ENCODE measurements around the gene ABCB4. TPM values are rescaled to one million over a fixed set of nuclear protein-coding genes. Genes with fewer than 3 reads are reported as not detected.

The ABCB4 gene
- total RNA-seq, 1 donor from 2014 or later = 2.3 TPM

DNA sequence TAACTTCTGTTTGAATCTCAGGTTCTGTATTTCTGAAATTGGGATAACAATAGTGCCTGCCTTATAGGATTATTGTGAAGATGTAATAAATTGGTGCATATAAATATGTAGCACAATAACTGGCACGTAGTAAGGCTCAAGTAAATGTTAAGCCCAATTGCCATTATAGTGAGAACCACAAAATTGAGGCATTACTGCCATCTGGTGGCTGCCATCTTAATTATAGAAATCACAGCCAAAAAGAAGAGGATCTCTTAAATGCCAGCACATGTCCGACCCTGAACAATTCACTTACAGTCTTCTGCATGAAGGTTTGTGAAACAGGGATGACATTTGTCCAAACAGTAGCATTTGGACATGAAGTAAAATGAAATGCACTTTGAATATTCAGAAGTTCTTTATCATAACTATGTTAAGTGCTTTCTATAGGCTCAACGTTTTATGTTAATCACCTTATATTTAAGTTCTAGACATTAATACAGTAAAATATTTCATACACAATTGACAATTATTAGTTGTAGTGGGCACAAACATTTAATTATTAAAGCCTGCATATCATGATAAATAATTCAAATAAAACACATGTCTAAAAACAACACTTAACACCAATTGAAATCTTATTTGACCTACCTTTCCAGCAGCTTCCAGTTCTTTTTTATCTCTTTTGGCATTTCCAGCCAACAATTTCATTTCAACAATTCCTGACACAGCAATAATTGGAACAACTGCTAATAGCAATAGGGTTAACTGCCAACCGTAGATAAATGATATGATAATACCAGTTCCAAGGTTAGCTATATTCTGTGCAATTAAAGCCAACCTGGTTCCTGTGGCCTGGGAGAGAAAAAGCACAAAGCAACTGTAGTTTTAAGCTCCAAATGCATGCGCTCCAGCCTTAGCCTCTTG is 58.5 kb downstream of the ABCB4 start:
- Mint-ChIP-seq H3K36me3 (no peaks in the 10 kb centered on the region), H3K27me3 (ENCODE audit: low read depth) (no peaks in the 10 kb centered on the region), H3K27ac (no peak overlapping the region), H3K4me1 (peaks cover 7% of the 10 kb centered on the region), H3K4me3 (no peak overlapping the region), H3K9me3 (no peaks in the 10 kb centered on the region)
- peak; percentile 25 to 65 for DNase-seq (ENCODE audit: low spot score in 2 of 2, unreplicated experiment in 2 of 2)
- TF ChIP-seq, protein P1, sequence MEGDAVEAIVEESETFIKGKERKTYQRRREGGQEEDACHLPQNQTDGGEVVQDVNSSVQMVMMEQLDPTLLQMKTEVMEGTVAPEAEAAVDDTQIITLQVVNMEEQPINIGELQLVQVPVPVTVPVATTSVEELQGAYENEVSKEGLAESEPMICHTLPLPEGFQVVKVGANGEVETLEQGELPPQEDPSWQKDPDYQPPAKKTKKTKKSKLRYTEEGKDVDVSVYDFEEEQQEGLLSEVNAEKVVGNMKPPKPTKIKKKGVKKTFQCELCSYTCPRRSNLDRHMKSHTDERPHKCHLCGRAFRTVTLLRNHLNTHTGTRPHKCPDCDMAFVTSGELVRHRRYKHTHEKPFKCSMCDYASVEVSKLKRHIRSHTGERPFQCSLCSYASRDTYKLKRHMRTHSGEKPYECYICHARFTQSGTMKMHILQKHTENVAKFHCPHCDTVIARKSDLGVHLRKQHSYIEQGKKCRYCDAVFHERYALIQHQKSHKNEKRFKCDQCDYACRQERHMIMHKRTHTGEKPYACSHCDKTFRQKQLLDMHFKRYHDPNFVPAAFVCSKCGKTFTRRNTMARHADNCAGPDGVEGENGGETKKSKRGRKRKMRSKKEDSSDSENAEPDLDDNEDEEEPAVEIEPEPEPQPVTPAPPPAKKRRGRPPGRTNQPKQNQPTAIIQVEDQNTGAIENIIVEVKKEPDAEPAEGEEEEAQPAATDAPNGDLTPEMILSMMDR (IDR thresholded peaks at IDR 0.05; ENCODE audit: unreplicated experiment) = peak; percentile 72

DNA sequence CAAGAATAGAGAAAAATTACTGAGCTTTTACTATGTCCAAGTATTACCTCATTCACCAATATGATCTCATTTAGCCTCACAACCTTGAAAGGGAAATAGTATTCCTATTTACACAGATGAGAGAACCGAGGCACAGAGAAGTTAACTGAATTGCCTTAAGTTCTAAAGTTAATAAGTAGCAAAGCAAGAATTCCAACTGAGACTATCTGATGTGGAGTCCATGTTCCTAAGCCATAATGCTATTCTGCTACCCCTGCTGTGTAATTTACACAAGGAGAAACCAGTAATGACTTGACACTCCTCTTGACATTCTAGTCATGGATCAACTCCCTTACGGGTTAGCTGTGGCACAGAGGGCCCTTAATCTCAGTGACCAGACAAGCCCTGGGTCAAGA is 60.7 kb downstream of the ABCB4 start:
- Mint-ChIP-seq H3K36me3 (no peaks in the 10 kb centered on the region), H3K4me3 (no peak overlapping the region), H3K27me3 (ENCODE audit: low read depth) (no peaks in the 10 kb centered on the region), H3K4me1 (peaks cover 7% of the 10 kb centered on the region), H3K9me3 (no peaks in the 10 kb centered on the region), H3K27ac (no peak overlapping the region)
- TF ChIP-seq, protein P1 (IDR thresholded peaks at IDR 0.05; ENCODE audit: unreplicated experiment) = no peak
- DNase-seq (ENCODE audit: low spot score in 2 of 2, unreplicated experiment in 2 of 2) = no peak

DNA sequence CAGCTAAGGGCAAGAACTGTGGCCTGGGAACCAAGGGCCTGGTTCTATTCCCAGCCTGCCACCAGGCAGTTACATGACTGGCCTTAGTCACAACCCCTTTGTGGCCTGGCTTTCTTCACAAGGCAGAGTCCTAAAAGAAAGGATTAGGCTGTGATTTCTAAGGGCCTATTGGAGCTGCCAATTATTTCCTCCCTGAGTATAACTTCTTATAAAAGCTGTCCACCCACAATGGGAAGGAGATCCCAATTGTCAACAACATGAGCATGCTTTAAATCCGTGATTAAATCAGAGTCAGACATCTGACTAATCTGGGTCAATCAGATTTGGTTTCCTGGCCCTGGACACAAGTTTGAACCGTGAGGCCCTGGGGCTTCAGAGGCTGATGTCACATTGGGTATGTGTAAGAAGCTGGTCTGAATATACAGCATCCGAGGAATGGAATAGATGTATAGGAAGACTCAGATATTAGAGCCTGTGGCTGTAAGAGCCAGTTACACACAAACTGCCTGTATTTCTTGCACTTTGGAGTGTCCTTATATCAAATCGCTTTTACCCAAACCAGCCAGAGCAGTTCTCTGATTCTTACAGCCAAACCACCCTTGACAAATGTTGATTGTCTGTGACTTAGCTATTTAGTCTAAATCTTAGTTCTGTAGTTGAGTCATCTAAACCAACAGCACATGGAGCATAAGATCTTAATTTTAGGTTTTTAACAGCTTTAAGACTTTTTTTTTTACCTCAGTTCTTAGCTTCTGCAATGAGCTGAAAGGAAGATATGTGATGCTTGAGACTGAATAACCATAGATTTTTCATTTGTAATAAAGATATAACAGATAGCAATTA is 61.3 kb downstream of the ABCB4 start:
- Mint-ChIP-seq H3K27ac (peak overlapping the region; percentile 21), H3K36me3 (no peaks in the 10 kb centered on the region), H3K27me3 (ENCODE audit: low read depth) (no peaks in the 10 kb centered on the region), H3K9me3 (no peaks in the 10 kb centered on the region), H3K4me3 (no peak overlapping the region), H3K4me1 (peaks cover 7% of the 10 kb centered on the region)
- DNase-seq (ENCODE audit: low spot score in 2 of 2, unreplicated experiment in 2 of 2) = no peak
- TF ChIP-seq, protein P1 (IDR thresholded peaks at IDR 0.05; ENCODE audit: unreplicated experiment) = no peak

DNA sequence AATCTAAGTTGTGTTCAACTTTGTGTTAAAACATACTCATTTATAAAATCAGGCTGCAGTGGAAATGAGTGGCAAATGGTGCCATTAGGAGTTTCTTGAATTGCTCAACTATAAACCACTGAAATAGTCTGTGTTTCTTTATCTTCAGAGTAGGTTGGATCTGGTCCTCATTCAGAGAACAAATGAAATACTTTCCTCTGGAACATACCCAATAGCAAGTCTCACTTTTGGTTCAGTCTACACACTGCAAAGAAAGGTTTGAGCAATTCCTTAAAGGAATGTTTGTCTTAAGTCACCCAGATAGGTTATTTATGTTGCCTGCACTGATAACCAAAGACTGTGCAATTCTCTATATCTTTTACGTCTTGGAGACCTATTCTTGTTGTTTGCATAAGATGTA is 62.5 kb downstream of the ABCB4 start:
- no peak overlapping the region for H3K4me3 Mint-ChIP-seq
- no peaks in the 10 kb centered on the region for H3K9me3 Mint-ChIP-seq
- DNase-seq (ENCODE audit: low spot score in 2 of 2, unreplicated experiment in 2 of 2) = no peak
- H3K4me1 Mint-ChIP-seq = peaks cover 7% of the 10 kb centered on the region
- no peaks in the 10 kb centered on the region for H3K27me3 Mint-ChIP-seq (ENCODE audit: low read depth)
- H3K27ac Mint-ChIP-seq = no peak overlapping the region
- no peaks in the 10 kb centered on the region for H3K36me3 Mint-ChIP-seq
- TF ChIP-seq, protein P1 (IDR thresholded peaks at IDR 0.05; ENCODE audit: unreplicated experiment) = no peak

DNA sequence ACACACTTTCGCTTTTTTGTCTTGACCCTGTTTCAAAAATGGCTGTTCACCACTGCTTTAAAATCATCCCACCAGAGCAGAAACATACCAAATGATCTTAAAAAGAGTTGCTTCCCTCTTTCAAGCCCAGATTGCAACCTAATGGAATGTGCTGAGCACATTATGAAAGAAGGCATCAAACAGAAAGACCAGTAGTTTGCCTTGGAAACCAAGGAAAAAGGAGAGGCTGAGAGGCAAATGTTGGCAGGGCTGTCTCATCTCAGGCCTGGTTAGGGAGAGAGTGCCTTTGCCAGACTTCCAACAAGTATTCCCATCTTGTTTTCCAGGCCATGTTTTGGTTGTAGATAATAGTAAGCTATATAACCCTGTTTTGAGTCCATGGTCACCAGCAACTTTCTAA is 64.3 kb downstream of the ABCB4 start:
- Mint-ChIP-seq H3K27ac (no peak overlapping the region), H3K9me3 (peaks cover 4% of the 10 kb centered on the region), H3K4me3 (no peak overlapping the region), H3K4me1 (peaks cover 7% of the 10 kb centered on the region), H3K36me3 (no peaks in the 10 kb centered on the region), H3K27me3 (ENCODE audit: low read depth) (no peaks in the 10 kb centered on the region)
- no peak for DNase-seq (ENCODE audit: low spot score in 2 of 2, unreplicated experiment in 2 of 2)
- TF ChIP-seq, protein P1 (IDR thresholded peaks at IDR 0.05; ENCODE audit: unreplicated experiment) = no peak
